NK-92 (cell line): ENCODE results near the gene ZNF722.
"Not testable (repeated sequence)": the region's sequence is repeated elsewhere in the genome, so short reads cannot be mapped to it uniquely, and the experiment has no call there.

Experiments
- DNase-seq: peaks from one replicate; lab custom pipeline; 2025; ENCODE audit not compliant: unreplicated experiment; lab: John Stamatoyannopoulos, UW

The ZNF722 gene

DNA sequence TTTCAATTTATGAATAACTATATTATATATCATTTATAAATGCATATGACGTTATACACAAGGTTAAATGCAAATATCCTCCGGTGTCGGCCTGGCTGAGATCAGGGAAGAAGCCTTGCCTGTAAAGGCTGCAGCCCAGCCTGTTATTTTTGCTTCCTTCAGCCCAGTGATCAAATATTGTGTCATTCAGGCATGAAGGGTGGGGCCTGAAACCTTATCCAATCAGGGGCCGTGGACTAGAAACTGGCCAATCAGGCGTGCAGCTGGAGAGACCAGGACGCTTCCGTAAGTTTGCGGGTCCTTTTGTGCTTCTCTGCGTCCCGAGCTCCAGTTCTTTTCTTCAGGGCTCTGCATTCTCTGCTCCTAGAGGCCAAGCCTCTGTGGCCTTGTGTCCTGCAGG lies at the start of gene ZNF722:
Gene ZNF722 (plus strand): TSS at position 301 of the 400 bp plus-strand sequence. CDS start 113 bp downstream, outside the sequence.
- no peak for DNase-seq

- DNase-seq = no peak
Observed at GRCh38 chr7:63953181-63953580, 45.5 kb upstream of the ZNF722 start.

DNA sequence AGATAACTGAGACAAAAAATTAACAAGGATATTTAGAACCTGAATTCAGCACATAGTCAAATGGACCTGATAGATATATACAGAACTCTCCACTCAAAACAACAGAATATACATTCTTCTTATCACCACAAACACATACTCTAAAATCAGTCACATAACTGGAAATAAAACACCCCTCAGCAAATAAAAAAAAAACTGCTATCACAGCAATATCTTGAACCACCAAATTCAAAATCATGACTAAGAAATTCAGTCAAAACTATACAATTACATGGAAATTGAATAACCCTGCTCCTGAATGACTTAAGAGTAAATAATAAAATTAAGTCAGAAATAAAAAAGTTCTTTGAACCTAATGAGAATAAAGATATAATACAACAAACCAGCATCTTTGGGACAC lies 30.0 kb upstream of the ZNF722 start:
- DNase-seq = no peak

DNA sequence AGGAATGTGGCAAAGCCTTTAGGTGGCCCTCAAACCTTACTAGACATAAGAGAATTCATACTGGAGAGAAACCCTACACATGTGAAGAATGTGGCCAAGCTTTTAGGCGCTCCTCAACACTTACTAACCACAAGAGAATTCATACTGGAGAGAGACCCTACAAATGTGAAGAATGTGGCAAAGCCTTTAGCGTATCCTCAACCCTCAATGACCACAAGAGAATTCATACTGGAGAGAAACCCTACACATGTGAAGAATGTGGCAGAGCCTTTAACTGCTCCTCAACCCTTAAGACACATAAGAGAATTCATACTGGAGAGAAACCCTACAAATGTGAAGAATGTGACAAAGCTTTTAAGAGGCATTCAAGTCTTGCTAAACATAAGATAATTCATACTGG lies 16.8 kb downstream of the ZNF722 start:
- DNase-seq = not testable (repeated sequence)

GRCh38 chr7:64035388-64035787 lies 36.7 kb downstream of the ZNF722 start:
- DNase-seq = no peak

GRCh38 chr7:64037095-64037494 lies 38.4 kb downstream of the ZNF722 start:
- DNase-seq = no peak

- DNase-seq = no peak
Observed at GRCh38 chr7:64045301-64046040, 46.8 kb downstream of the ZNF722 start, which contains the start of gene ZNF727. TSS of gene ZNF727 (plus strand) at chr7:64045434. CDS start at chr7:64045622, 188 bp downstream.

DNA sequence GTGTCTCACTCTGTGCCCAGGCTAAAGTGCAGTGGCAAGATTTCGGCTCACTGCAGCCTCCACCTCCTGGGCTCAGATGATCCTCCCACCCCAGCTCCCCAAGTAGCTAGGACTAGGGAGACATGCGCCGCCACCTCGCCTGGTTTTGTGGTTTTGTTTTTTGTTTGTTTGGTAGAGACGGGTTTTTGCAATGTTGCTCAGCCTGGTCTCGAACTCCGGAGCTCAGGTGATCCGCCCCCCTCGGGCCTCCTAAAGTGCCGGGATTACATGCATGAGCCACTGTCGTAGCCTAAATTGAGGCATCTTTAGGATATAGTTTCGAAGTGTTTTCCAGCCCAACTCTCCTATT lies 47.4 kb downstream of the ZNF722 start:
- DNase-seq = no peak
